Measurements from ENCODE around the gene HDGFL2.

DNA sequence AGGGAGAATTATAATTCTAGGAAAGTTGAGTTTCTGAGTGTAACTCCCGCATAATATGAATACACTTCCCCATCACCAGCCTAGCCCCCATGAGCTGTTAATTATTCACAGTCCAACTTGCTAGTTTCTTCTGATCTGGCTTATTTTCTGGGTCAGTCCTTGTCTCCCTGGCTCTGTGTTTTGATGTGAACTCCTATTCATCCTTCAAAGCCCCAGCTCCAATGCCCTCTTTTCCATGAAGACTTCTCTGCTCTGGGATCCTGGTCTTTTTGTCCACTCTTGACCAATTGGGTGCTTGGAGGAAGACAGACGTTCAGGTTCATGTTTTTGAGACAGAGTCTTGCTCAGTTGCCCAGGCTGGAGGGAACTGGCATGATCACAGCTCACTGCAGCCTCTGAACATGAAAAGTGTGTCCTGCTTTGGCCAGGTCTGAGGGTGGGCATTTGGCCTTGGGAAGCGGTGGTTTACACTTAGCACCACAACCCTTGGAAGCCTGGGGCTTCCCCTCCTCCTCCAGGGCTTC, 67.1 kb downstream of the HDGFL2 start:
- TF ChIP-seq FOXM1 (IDR thresholded peaks at IDR 0.05; ENCODE audit: borderline replicate concordance) (no peak), SUZ12 (IDR thresholded peaks at IDR 0.05) (no peak), SP1 (IDR thresholded peaks at IDR 0.05) (no peak)
